ENCODE measurements around the gene CNN2.

DNA sequence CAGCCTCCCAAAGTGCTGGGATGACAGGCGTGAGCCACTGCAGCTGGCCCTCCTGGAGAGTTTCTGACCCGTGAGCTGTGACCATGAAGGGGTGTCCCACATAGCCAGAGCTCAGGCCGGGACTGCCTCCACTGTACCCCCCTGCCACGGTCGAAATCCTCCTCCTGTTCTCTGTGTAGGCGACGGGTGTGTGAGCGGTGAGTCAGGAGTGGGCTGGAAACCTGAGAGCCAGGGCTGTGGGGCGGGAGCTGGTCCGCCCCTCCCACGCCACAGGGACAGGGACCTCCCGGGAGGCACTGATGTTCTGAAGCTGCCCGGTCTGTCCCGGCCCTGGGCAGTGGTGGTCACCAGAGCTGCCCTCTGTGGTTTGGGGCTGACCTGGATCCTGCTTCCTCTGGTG, 38.3 kb upstream of the CNN2 start:
- no peak for TF ChIP-seq NFRKB (IDR thresholded peaks at IDR 0.05)
- TF ChIP-seq ELF4 (IDR thresholded peaks at IDR 0.05), result no peak
- no peak for TF ChIP-seq FOXM1 (IDR thresholded peaks at IDR 0.05; ENCODE audit: borderline replicate concordance)
- TF ChIP-seq HDGF (IDR thresholded peaks at IDR 0.05; ENCODE audit: borderline replicate concordance), result no peak
